Lung (tissue), 12 donors: ENCODE data around the gene DOP1B. TPM values are rescaled to one million over a fixed set of nuclear protein-coding genes. Genes with fewer than 3 reads are reported as not detected.

ENCODE experiments used
- ATAC-seq: fragments of 200-7000 bp; cut with Tn5 transposase; one replicate; pipeline ENCODE4 v1.9.1; 2020; ENCODE audit warnings: moderate number of reproducible peaks; ENCODE audit not compliant: insufficient read depth, low FRiP score
- DNase-seq, 3 donors: peaks; one replicate each; pipeline ENCODE4 v3.0.0-alpha.2; 2013 to 2017
- H3K27ac ChIP-seq, 2 donors: one replicate each; pipeline ENCODE4 v1.5.1; 2013; ENCODE audit warnings: mild to moderate bottlenecking in 2 of 2, moderate library complexity in 2 of 2, control low read depth in 1 of 2, inconsistent platforms in 1 of 2, low read depth in 1 of 2, low read length in 1 of 2
- H3K27me3 ChIP-seq, 3 donors: one replicate each; pipeline ENCODE4 v1.5.1; 2013; ENCODE audit warnings: low read length in 2 of 3; ENCODE audit not compliant: control insufficient read depth in 3 of 3, insufficient read depth in 3 of 3
- H3K36me3 ChIP-seq, 4 donors: one replicate each; pipeline ENCODE4 v1.5.1; 2013; ENCODE audit warnings: low read length in 4 of 4, mild to moderate bottlenecking in 1 of 4, moderate library complexity in 1 of 4; ENCODE audit not compliant: control insufficient read depth in 4 of 4, insufficient read depth in 4 of 4
- H3K4me1 ChIP-seq, 5 donors: one replicate each; pipeline ENCODE4 v1.5.1; 2013; ENCODE audit warnings: low read length in 5 of 5, mild to moderate bottlenecking in 2 of 5, moderate library complexity in 1 of 5; ENCODE audit not compliant: control insufficient read depth in 5 of 5, insufficient read depth in 5 of 5
- H3K4me3 ChIP-seq: one replicate; pipeline ENCODE4 v1.5.1; 2013; ENCODE audit warnings: mild to moderate bottlenecking, control low read depth, moderate library complexity
- H3K9ac ChIP-seq, 2 donors: one replicate each; pipeline ENCODE4 v1.5.1; 2013; ENCODE audit warnings: low read length in 2 of 2, control low read depth in 1 of 2; ENCODE audit not compliant: insufficient read depth in 1 of 2
- H3K9me3 ChIP-seq, 4 donors: one replicate each; pipeline ENCODE4 v1.5.1; 2013; ENCODE audit warnings: low read length in 3 of 4, mild to moderate bottlenecking in 1 of 4, moderate library complexity in 1 of 4; ENCODE audit not compliant: control insufficient read depth in 4 of 4, insufficient read depth in 3 of 4
- WGBS, 2 donors: extraction: QIAGEN DNeasy Blood & Tissue Kit; methylation state at CpG; one replicate each; pipeline ENCODE4 v1.1.7; 2013; 5-methylcytosine and 5-hydroxymethylcytosine counted together
- polyA plus RNA-seq, 2 donors: library from polyadenylated mRNA; stranded (reverse); fragments of 200-250 nt; gene quantifications; one replicate each; pipeline ENCODE4 v1.2.1, GENCODE V29; 2013
- total RNA-seq, 2 donors: library from RNA; depleted of rRNA in 1 of 2; stranded (reverse); fragments of >200 nt in 1 of 2; gene quantifications; one replicate each; pipeline ENCODE4 v1.2.1, GENCODE V29; 2014 to 2021
- TF ChIP-seq, protein P1 (sequence below): IDR thresholded peaks from 2 replicates; pipeline ENCODE4 v1.5.1; 2012; ENCODE audit warnings: mild to moderate bottlenecking; ENCODE audit errors: control extremely low read depth, extremely low read depth
- donor health status: control.
- donor health status: control.
- donor health status: Bipolar disorder and iron deficiency.
- donor health status: healthy.
- donor health status: DM: yes; HTN: yes; CAD: no.

Gene DOP1B
- total and polyA plus RNA-seq, 4 donors, result 5.2 to 23.7 (median 11.2) TPM

DNA sequence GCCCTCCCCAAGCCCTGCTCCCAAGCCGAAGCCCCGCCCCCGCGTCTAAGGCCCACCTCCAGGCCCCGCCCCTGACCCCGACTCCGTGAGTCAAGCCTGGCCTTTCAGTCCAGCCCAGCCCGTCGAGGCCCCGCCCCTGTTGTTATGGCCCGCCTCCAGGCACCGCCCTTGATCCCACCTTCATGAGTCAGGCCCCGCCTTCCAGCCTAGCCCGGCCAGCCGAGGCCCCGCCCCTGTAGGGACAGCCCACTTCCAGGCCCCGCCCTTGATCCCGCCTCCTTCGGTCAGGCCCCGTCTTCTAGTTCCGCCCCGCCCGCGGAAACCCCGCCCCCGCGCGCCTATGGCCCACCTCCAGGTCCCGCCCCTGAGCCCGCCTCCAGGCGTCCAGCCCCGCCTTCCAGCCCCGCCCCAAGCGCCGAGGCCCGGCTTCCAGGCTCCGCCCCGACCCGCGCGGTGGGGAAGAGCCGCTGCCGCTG lies 247 bp upstream of the DOP1B start:
- Histone ChIP-seq H3K36me3 (no peaks in the 10 kb centered on the region), H3K9me3 (no peaks in the 10 kb centered on the region), H3K9ac (peak overlapping the region in 1 of 2 donors; percentile 75), H3K27me3 (peaks cover 0 to 2% (median 0%) of the 10 kb centered on the region in 3 donors), H3K4me1 (peaks cover 0 to 11% (median 3%) of the 10 kb centered on the region in 5 donors), H3K4me3 (peak overlapping the region; percentile 70), H3K27ac (peak overlapping the region; percentile 94 to 95)
- peak; percentile 95 for ATAC-seq
- TF ChIP-seq, protein P1, sequence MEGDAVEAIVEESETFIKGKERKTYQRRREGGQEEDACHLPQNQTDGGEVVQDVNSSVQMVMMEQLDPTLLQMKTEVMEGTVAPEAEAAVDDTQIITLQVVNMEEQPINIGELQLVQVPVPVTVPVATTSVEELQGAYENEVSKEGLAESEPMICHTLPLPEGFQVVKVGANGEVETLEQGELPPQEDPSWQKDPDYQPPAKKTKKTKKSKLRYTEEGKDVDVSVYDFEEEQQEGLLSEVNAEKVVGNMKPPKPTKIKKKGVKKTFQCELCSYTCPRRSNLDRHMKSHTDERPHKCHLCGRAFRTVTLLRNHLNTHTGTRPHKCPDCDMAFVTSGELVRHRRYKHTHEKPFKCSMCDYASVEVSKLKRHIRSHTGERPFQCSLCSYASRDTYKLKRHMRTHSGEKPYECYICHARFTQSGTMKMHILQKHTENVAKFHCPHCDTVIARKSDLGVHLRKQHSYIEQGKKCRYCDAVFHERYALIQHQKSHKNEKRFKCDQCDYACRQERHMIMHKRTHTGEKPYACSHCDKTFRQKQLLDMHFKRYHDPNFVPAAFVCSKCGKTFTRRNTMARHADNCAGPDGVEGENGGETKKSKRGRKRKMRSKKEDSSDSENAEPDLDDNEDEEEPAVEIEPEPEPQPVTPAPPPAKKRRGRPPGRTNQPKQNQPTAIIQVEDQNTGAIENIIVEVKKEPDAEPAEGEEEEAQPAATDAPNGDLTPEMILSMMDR, result no peak
- WGBS, 2 donors, result 0 to 1% methylated on average over 34 to 43 of the region's 43 CpGs
- peak; percentile 98 to 100 (median 99) for DNase-seq

DNA sequence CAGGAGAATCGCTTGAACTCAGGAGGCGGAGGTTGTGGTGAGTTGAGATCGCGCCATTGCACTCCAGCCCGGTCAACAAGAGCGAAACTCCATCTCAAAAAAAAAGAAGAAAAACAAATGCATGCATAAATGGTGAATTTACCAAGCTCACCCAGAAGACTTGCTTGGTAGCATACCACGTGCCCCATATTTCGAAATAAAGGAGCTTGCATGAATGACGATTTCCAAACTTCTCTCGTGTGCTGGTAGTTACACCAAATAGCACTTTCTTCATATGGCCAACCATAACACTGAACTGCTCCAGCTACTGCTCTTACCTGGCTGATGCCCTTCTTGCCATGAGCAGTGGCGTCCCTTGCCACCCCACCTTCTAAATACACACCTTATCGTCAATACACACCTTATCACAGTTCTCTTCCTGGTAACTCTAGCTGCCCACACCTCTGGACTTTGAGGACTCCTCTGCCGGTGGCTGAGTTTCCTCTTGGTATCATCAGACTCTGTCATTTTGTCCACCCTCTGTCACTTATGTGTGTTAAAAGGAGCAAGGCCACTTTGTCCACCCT lies 2.8 kb downstream of the DOP1B start:
- TF ChIP-seq, protein P1, result no peak
- Histone ChIP-seq H3K27me3 (peaks cover 0 to 2% (median 0%) of the 10 kb centered on the region in 3 donors), H3K4me1 (peaks cover 0 to 11% (median 4%) of the 10 kb centered on the region in 5 donors), H3K9ac (no peak overlapping the region), H3K4me3 (no peak overlapping the region), H3K27ac (peak overlapping the region in 1 of 2 donors; percentile 20), H3K36me3 (no peaks in the 10 kb centered on the region), H3K9me3 (no peaks in the 10 kb centered on the region)
- ATAC-seq (no peak), DNase-seq (no peak)
- WGBS, 2 donors, result 44 to 58% methylated on average over 13 of the region's 13 CpGs

DNA sequence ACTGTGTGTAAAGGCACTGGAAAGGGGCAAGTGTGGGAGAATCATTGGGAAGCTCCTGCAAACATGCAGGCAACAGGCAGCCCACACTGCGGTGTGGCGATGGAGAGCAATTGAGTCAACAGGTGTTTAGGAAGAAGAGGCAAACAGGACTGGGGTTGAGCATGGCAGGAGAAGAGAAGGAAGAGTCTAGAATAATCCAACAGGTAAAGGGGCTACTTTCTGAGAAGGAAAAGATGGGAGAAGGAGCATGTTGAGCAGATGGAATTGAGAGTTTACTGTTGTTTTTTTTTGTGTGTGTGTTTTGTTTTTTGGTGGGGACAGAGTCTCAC lies 4.2 kb downstream of the DOP1B start:
- H3K9me3 ChIP-seq, result no peaks in the 10 kb centered on the region
- H3K27me3 ChIP-seq, result peaks cover 0 to 2% (median 0%) of the 10 kb centered on the region in 3 donors
- no peak for DNase-seq
- TF ChIP-seq, protein P1, result no peak
- ATAC-seq, result no peak
- H3K4me3 ChIP-seq, result no peak overlapping the region
- no peak overlapping the region for H3K9ac ChIP-seq
- no peak overlapping the region for H3K27ac ChIP-seq
- H3K36me3 ChIP-seq, result peaks cover 0 to 3% (median 0%) of the 10 kb centered on the region in 4 donors
- WGBS, 2 donors, result 93 to 99% methylated on average over 2 of the region's 2 CpGs
- peaks cover 0 to 7% (median 2%) of the 10 kb centered on the region in 5 donors for H3K4me1 ChIP-seq
